ENCODE results near the gene PGLYRP4.

Gene PGLYRP4

DNA sequence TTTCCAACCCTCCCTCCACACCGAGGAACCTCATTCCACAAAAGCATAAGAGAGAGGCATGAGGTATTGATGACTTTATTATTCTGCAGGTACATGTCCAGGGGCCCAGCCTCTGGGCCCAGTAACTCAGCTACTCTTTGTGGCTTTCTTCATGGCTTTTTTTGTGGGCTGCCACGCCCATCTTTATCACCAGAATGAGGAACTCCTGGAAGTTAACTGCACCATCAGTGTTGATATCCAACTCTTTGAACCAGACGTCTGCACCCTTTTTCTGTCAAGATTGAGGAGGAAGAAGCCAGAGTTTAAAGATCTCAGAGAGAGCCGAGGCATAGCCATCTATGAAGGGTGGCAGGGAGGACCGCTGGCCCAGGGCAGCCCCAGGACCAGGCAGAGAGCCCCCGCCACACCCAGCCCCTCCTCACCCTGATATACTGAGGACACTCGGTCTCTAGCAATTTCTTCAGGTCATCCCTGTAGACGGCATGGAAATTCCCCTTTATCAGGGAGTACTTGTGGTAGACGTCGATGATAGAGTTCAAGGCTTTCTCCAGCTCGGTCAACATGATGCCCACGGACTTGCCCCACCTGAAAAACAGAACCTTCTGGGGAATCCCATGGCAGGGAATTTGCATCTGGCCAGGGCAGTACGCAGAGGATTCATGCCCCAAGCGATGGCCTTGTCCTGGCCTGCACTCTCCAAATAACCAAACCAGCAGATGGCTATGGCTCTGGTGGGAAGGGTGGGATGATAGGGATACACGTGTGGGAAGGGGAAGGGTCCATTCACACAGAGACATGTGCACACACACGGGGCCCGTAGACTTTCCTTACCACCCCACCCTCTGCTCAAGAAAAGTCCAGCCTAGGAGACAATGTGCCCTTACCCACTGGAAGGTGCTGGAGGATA lies 41.6 kb upstream of the PGLYRP4 start:
- Histone ChIP-seq H3K4me3 (ENCODE audit: low read length) (no peak overlapping the region), H2AFZ (ENCODE audit: low read depth, low read length) (no peak overlapping the region), H3K9me3 (ENCODE audit: low read length) (no peaks in the 10 kb centered on the region), H3K4me1 (ENCODE audit: insufficient read depth, low read length) (no peaks in the 10 kb centered on the region), H3K27me3 (ENCODE audit: insufficient read depth, low read length) (peaks cover 8% of the 10 kb centered on the region), H3K36me3 (ENCODE audit: insufficient read depth, low read length) (no peaks in the 10 kb centered on the region)

- no peak overlapping the region for H2AFZ ChIP-seq (ENCODE audit: low read depth, low read length)
- H3K4me1 ChIP-seq (ENCODE audit: insufficient read depth, low read length), result no peaks in the 10 kb centered on the region
- H3K9me3 ChIP-seq (ENCODE audit: low read length), result no peaks in the 10 kb centered on the region
- no peak overlapping the region for H3K4me3 ChIP-seq (ENCODE audit: low read length)
- H3K27me3 ChIP-seq (ENCODE audit: insufficient read depth, low read length), result peaks cover 8% of the 10 kb centered on the region
- no peaks in the 10 kb centered on the region for H3K36me3 ChIP-seq (ENCODE audit: insufficient read depth, low read length)
These were observed 40.8 kb upstream of the PGLYRP4 start for GRCh38 chr1:153389401-153389800.

DNA sequence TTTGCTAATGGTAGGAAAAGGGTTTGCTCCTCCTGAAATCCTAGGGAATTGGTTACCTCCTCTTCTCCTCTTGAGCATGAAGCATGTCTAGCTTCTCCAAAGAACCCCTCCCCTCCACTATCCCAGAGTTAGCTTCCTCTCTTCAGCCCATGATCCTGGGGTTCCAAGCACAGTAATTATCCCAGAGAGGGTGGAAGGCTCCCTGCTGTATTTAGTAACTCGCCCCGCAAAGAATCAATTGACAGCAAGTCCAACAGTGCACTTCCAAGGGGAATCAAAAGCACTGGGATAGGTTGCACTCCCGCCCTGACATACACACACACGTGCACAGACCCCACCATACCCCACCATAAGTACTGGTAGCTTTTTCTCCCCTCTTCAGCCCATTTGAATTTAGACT lies 39.1 kb upstream of the PGLYRP4 start:
- Histone ChIP-seq H3K36me3 (ENCODE audit: insufficient read depth, low read length) (no peaks in the 10 kb centered on the region), H3K27me3 (ENCODE audit: insufficient read depth, low read length) (peaks cover 8% of the 10 kb centered on the region), H3K4me3 (ENCODE audit: low read length) (no peak overlapping the region)

DNA sequence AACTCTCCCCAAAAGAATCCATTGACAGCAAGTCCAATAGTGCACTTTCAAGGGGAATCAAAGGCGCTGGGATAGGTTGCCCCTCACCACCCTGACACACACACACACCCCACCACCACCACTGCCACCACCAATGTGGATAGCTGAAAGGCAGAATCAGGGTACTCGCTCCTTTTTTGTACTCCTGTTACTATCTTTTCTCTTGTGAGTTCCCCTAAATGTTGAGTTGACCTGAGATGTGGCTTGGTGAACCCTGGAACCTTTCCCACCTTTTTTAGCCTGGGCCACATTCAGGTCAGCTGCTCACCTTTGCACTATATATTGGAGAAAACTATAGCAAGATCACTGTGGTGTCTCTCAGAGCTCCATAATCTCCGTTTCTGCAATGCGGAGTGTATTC lies 38.4 kb upstream of the PGLYRP4 start:
- Histone ChIP-seq H3K4me3 (ENCODE audit: low read length) (no peak overlapping the region), H3K27me3 (ENCODE audit: insufficient read depth, low read length) (peaks cover 8% of the 10 kb centered on the region)

More for the DNA sequence above, 39.1 kb upstream of the PGLYRP4 start:
- Histone ChIP-seq H2AFZ (ENCODE audit: low read depth, low read length) (no peak overlapping the region), H3K9me3 (ENCODE audit: low read length) (no peaks in the 10 kb centered on the region), H3K4me1 (ENCODE audit: insufficient read depth, low read length) (no peaks in the 10 kb centered on the region)

GRCh38 chr1:153386500-153386901 lies 37.9 kb upstream of the PGLYRP4 start:
- Histone ChIP-seq H3K36me3 (ENCODE audit: insufficient read depth, low read length) (no peaks in the 10 kb centered on the region), H3K27me3 (ENCODE audit: insufficient read depth, low read length) (peaks cover 8% of the 10 kb centered on the region), H3K9me3 (ENCODE audit: low read length) (no peaks in the 10 kb centered on the region), H2AFZ (ENCODE audit: low read depth, low read length) (no peak overlapping the region), H3K4me1 (ENCODE audit: insufficient read depth, low read length) (no peaks in the 10 kb centered on the region), H3K4me3 (ENCODE audit: low read length) (no peak overlapping the region)

More for the DNA sequence above, 38.4 kb upstream of the PGLYRP4 start:
- Histone ChIP-seq H2AFZ (ENCODE audit: low read depth, low read length) (no peak overlapping the region), H3K9me3 (ENCODE audit: low read length) (no peaks in the 10 kb centered on the region), H3K36me3 (ENCODE audit: insufficient read depth, low read length) (no peaks in the 10 kb centered on the region), H3K4me1 (ENCODE audit: insufficient read depth, low read length) (no peaks in the 10 kb centered on the region)

DNA sequence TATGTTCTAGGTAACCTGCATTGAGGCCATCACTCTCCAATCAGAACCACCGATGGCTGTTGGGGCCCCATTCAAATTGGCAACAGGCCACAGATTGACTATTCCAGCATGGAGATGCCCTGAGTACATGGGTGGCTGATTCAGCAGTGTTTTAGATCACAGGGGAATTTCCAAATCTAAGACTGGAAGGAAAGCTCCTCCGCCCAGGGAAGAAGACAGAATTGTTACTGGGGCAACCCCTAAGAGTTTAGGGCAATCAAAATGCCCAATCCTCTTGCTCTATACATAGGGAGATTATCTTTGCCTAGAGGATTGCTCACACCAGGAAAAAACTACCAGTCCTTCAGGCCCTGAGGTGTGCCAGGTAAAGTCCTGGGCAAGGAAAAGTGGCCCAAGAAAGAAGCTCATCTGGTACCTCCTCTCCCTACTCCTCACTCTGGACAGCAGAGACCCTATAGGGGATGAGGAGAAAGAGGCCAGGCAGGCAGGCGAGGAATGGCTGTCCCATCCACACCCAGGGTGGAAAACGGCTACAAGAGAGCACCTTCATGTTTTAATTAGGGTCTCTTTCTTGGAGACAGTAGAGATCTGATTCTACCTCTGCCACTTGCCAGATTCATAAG lies 36.4 kb upstream of the PGLYRP4 start:
- no peaks in the 10 kb centered on the region for H3K9me3 ChIP-seq (ENCODE audit: low read length)

GRCh38 chr1:153380711-153381110 lies 32.1 kb upstream of the PGLYRP4 start:
- H2AFZ ChIP-seq (ENCODE audit: low read depth, low read length), result no peak overlapping the region
- H3K4me3 ChIP-seq (ENCODE audit: low read length), result no peak overlapping the region
- H3K36me3 ChIP-seq (ENCODE audit: insufficient read depth, low read length), result no peaks in the 10 kb centered on the region
- no peaks in the 10 kb centered on the region for H3K4me1 ChIP-seq (ENCODE audit: insufficient read depth, low read length)
- no peaks in the 10 kb centered on the region for H3K27me3 ChIP-seq (ENCODE audit: insufficient read depth, low read length)
- H3K9me3 ChIP-seq (ENCODE audit: low read length), result no peaks in the 10 kb centered on the region

More for the DNA sequence above, 36.4 kb upstream of the PGLYRP4 start:
- no peaks in the 10 kb centered on the region for H3K4me1 ChIP-seq (ENCODE audit: insufficient read depth, low read length)
- no peak overlapping the region for H2AFZ ChIP-seq (ENCODE audit: low read depth, low read length)
- H3K27me3 ChIP-seq (ENCODE audit: insufficient read depth, low read length), result peaks cover 3% of the 10 kb centered on the region
- no peak overlapping the region for H3K4me3 ChIP-seq (ENCODE audit: low read length)
- H3K36me3 ChIP-seq (ENCODE audit: insufficient read depth, low read length), result no peaks in the 10 kb centered on the region

GRCh38 chr1:153379591-153379990 lies 30.9 kb upstream of the PGLYRP4 start:
- H2AFZ ChIP-seq (ENCODE audit: low read depth, low read length), result no peak overlapping the region
- H3K4me1 ChIP-seq (ENCODE audit: insufficient read depth, low read length), result no peaks in the 10 kb centered on the region
- no peaks in the 10 kb centered on the region for H3K9me3 ChIP-seq (ENCODE audit: low read length)
- no peak overlapping the region for H3K4me3 ChIP-seq (ENCODE audit: low read length)
- no peaks in the 10 kb centered on the region for H3K36me3 ChIP-seq (ENCODE audit: insufficient read depth, low read length)
- no peaks in the 10 kb centered on the region for H3K27me3 ChIP-seq (ENCODE audit: insufficient read depth, low read length)

DNA sequence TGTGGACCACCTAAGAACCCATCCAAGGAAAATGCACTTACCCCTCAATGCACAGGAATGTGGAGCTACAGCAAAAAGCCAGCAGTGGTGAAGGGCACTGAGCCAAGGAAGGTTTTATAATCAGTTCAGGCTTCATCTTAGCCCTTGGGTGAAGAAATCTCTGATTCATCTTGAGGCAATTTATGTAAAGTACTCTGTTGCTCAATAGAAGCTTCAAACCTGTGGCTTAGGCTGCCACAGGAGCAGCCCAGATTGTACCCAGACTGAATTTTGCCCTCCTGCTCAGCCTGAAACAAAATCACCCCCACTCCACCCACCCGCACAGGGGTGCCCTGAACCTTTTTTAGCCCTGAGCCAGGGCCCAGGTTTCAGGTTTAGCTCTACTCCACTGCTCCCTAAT lies 26.9 kb upstream of the PGLYRP4 start, which contains the start of gene S100A12:
Gene S100A12 (minus strand): TSS at position 111 of the 400 bp plus-strand sequence. CDS start 1,029 bp downstream, outside the sequence.
- Histone ChIP-seq H3K27me3 (ENCODE audit: insufficient read depth, low read length) (no peaks in the 10 kb centered on the region), H3K9me3 (ENCODE audit: low read length) (no peaks in the 10 kb centered on the region), H3K4me3 (ENCODE audit: low read length) (no peak within 1 kb of the TSS), H3K36me3 (ENCODE audit: insufficient read depth, low read length) (no peaks in the 10 kb centered on the region), H3K4me1 (ENCODE audit: insufficient read depth, low read length) (no peaks in the 10 kb centered on the region), H2AFZ (ENCODE audit: low read depth, low read length) (no peak within 1 kb of the TSS)

DNA sequence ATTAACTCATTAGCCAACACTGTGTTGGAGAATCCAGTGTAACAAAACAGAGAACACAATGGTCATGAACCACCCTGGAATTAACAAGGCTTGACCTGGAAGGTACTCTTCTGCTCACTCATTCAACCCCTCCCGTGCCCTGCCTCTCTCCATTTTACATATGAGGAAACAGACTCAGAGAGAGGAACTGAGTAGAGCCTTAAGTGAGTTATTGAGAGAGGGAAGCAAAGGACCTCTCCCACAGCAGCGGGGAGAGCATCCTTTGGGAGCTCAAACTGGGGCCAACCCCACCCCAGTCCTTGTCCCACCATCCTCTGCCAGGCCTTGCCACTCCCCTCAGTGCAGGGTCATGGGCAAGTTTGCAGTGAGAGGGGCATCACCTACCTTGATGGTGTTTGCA lies 25.4 kb upstream of the PGLYRP4 start:
- Histone ChIP-seq H3K4me3 (ENCODE audit: low read length) (no peak overlapping the region), H3K9me3 (ENCODE audit: low read length) (no peaks in the 10 kb centered on the region), H3K36me3 (ENCODE audit: insufficient read depth, low read length) (no peaks in the 10 kb centered on the region), H3K27me3 (ENCODE audit: insufficient read depth, low read length) (no peaks in the 10 kb centered on the region), H3K4me1 (ENCODE audit: insufficient read depth, low read length) (no peaks in the 10 kb centered on the region), H2AFZ (ENCODE audit: low read depth, low read length) (no peak overlapping the region)

DNA sequence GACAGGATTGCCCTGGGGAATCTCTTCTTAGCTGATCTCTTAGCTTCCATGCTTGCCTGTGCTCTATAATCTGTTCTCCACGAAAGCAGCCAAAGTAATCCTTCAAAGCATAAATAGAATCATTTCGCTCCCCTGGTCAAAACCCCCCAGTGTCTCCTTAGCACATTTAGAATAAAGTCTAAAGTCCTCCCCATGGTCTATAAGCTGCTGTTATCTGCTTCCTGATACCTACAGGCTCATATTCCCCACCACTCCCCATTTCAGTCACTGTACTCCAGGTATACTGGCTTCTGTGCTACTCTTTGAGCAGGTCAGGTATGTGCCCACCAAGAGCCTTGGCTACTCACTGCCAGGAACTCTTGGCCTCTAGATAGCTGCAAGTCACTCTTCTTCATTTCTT lies 23.9 kb upstream of the PGLYRP4 start:
- Histone ChIP-seq H3K27me3 (ENCODE audit: insufficient read depth, low read length) (no peaks in the 10 kb centered on the region), H3K9me3 (ENCODE audit: low read length) (no peaks in the 10 kb centered on the region), H3K4me3 (ENCODE audit: low read length) (no peak overlapping the region), H3K36me3 (ENCODE audit: insufficient read depth, low read length) (no peaks in the 10 kb centered on the region), H3K4me1 (ENCODE audit: insufficient read depth, low read length) (no peaks in the 10 kb centered on the region), H2AFZ (ENCODE audit: low read depth, low read length) (no peak overlapping the region)

DNA sequence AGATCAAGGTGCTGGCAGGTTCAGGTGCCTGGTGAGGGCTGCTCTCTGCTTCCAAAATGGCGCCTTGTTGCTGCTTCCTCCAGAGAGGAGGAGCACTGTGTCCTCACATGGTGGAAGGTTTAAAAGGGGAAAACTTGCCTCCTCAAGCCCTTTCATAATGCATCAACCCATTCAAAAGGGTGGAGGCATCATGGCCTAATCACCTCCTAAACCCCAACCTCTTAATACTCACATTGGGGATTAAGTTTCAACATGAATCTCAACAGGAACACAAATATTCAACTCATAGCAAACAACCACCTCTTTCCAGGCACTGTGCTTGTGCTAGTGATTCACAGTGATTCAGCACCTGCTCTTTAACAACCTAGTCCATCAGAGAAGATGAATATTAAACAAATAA lies 22.6 kb upstream of the PGLYRP4 start:
- Histone ChIP-seq H3K9me3 (ENCODE audit: low read length) (no peaks in the 10 kb centered on the region), H3K4me3 (ENCODE audit: low read length) (no peak overlapping the region), H3K4me1 (ENCODE audit: insufficient read depth, low read length) (no peaks in the 10 kb centered on the region), H2AFZ (ENCODE audit: low read depth, low read length) (no peak overlapping the region), H3K27me3 (ENCODE audit: insufficient read depth, low read length) (peaks cover under 1% of the 10 kb centered on the region), H3K36me3 (ENCODE audit: insufficient read depth, low read length) (no peaks in the 10 kb centered on the region)

- H3K4me1 ChIP-seq (ENCODE audit: insufficient read depth, low read length), result no peaks in the 10 kb centered on the region
- peaks cover 9% of the 10 kb centered on the region for H3K27me3 ChIP-seq (ENCODE audit: insufficient read depth, low read length)
- no peaks in the 10 kb centered on the region for H3K9me3 ChIP-seq (ENCODE audit: low read length)
- H3K4me3 ChIP-seq (ENCODE audit: low read length), result no peak overlapping the region
- H3K36me3 ChIP-seq (ENCODE audit: insufficient read depth, low read length), result no peaks in the 10 kb centered on the region
- H2AFZ ChIP-seq (ENCODE audit: low read depth, low read length), result no peak overlapping the region
These were observed 21.5 kb upstream of the PGLYRP4 start for GRCh38 chr1:153370146-153370545.

All from neuron (in vitro differentiated cells).